Measurements from ENCODE around the gene MKNK1.

Gene MKNK1

DNA sequence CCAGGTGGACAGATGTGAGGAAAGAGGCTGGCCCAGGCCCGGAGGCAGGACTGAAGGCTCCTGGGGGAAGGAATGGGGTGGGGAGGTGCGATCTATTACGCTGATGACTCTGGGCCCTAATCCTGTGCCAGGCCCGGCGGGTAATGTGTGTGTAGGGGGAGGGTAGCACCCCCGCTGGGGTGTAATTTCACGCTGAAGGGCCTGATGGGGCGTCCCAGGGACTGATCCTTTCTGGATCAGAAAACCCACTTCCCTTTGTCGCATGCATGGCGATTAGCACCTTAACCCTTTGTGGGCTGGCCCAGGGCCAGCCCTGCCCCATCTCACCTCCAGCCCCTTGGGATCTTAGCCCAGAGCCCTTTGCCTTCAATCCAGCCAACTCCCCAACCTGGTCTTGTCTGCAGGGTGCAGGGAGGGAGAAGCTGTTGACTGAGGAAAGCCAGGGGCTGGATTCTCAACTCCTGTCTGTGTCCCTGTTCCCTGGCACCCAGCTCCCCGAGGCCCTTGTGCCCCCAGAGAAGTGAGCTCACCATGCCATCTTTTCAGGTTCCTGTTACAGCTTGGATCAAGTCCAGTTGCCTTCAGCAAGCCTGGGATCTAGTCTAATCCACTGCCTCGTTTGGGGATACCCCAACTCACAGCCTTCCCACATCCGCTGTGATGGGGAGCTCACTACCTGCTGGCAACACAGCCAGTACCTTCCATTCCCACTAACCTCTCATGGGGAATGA is 78.7 kb downstream of the MKNK1 start:
- H3K79me2 ChIP-seq (ENCODE audit: control insufficient read depth, low read length): no peaks in the 10 kb centered on the region
- no peak overlapping the region for H3K4me2 ChIP-seq (ENCODE audit: low read length)
- no peaks in the 10 kb centered on the region for H4K20me1 ChIP-seq (ENCODE audit: control insufficient read depth, insufficient read depth, low read depth, low read length)
- no peaks in the 10 kb centered on the region for H3F3A ChIP-seq (ENCODE audit: control insufficient read depth, insufficient read depth)
- no peaks in the 10 kb centered on the region for H3K4me1 ChIP-seq (ENCODE audit: control insufficient read depth, low read length)
- H3K9me2 ChIP-seq (replicated peaks; ENCODE audit: control insufficient read depth, low read length): no peaks in the 10 kb centered on the region
- no peak overlapping the region for H3K27ac ChIP-seq (ENCODE audit: low read depth, low read length)
- no peak for TF ChIP-seq EZH2phosphoT487 (IDR thresholded peaks at IDR 0.05; ENCODE audit: borderline replicate concordance, low read length)
- TF ChIP-seq, protein P1, sequence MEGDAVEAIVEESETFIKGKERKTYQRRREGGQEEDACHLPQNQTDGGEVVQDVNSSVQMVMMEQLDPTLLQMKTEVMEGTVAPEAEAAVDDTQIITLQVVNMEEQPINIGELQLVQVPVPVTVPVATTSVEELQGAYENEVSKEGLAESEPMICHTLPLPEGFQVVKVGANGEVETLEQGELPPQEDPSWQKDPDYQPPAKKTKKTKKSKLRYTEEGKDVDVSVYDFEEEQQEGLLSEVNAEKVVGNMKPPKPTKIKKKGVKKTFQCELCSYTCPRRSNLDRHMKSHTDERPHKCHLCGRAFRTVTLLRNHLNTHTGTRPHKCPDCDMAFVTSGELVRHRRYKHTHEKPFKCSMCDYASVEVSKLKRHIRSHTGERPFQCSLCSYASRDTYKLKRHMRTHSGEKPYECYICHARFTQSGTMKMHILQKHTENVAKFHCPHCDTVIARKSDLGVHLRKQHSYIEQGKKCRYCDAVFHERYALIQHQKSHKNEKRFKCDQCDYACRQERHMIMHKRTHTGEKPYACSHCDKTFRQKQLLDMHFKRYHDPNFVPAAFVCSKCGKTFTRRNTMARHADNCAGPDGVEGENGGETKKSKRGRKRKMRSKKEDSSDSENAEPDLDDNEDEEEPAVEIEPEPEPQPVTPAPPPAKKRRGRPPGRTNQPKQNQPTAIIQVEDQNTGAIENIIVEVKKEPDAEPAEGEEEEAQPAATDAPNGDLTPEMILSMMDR (IDR thresholded peaks at IDR 0.05; ENCODE audit: low read depth, low read length, poor library complexity, severe bottlenecking): no peak
- H3K9me3 ChIP-seq (ENCODE audit: control insufficient read depth, insufficient read depth, low read length): no peaks in the 10 kb centered on the region
- peaks cover 71% of the 10 kb centered on the region for H3K27me3 ChIP-seq (ENCODE audit: control insufficient read depth, low read length)
- H3K36me3 ChIP-seq (ENCODE audit: control insufficient read depth, low read length): no peaks in the 10 kb centered on the region
- no peak overlapping the region for H3K4me3 ChIP-seq (ENCODE audit: low read length)

DNA sequence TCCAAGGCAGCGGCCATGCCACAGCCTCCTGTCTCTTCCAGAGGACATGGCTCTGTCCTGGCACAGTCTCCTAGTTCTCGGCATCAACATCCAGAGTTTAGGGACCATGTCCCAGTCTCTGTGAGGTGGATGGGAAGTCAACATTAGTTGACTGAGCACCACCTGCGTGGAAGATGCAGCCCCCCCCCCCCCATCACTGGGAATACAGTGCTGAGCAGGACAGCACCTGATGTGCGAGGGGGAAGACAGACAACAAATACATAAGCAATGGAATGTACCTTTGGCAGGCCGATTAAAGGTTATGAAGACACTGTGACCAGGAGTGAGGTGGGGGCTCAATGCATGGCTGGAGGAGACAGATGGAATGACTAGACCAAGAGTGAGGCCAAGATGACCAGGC is 79.2 kb downstream of the MKNK1 start:
- no peak for TF ChIP-seq EZH2phosphoT487 (IDR thresholded peaks at IDR 0.05; ENCODE audit: borderline replicate concordance, low read length)
- TF ChIP-seq, protein P1 (IDR thresholded peaks at IDR 0.05; ENCODE audit: low read depth, low read length, poor library complexity, severe bottlenecking): no peak

DNA sequence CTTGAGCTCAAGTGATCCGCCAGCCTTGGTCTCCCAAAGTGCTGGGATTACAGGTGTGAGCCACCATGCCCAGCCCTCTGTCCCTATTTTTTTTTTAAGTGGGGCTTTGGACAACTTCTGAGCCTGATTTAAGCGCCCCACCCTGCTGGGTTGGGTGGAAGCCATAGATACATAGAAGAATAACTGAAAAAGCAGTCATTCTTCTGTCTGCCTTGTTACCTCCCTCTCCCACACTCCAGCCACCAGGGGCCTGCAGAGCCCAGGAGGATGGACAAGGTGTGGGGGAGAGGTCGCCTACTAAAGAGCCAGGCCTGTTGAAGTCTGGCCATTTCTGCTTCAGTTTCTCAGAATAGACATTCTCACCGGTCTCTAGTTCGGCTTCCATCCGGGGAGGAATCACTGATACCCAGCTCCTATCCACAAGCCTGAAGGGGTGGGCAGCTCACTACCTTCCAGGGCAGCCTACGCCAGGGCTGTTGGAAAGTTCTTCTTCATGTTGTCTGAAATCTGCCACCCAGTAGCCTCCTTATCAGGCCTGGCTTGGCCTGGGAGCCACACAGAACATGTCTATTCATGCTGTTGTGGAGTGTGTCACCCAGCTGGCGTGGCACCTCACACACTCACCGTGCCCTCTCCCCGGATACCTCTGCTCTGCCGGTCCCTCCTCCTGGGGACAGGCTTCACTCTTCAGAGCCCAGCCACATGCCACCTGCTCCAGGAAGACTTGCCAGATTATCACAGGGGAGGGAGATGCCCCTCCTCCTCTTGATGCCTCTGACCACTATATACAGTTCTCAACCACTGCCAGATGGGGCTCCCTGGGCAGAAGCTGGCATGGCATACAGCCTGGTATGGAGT is 80.3 kb downstream of the MKNK1 start:
- Histone ChIP-seq H3K4me1 (ENCODE audit: control insufficient read depth, low read length) (no peaks in the 10 kb centered on the region), H3K27me3 (ENCODE audit: control insufficient read depth, low read length) (peaks cover 67% of the 10 kb centered on the region)

More for the DNA sequence above, 79.2 kb downstream of the MKNK1 start:
- no peaks in the 10 kb centered on the region for H3F3A ChIP-seq (ENCODE audit: control insufficient read depth, insufficient read depth)
- no peaks in the 10 kb centered on the region for H3K36me3 ChIP-seq (ENCODE audit: control insufficient read depth, low read length)
- H3K4me1 ChIP-seq (ENCODE audit: control insufficient read depth, low read length): no peaks in the 10 kb centered on the region
- H3K4me2 ChIP-seq (ENCODE audit: low read length): no peak overlapping the region
- H3K27me3 ChIP-seq (ENCODE audit: control insufficient read depth, low read length): peaks cover 69% of the 10 kb centered on the region
- no peaks in the 10 kb centered on the region for H4K20me1 ChIP-seq (ENCODE audit: control insufficient read depth, insufficient read depth, low read depth, low read length)
- H3K9me2 ChIP-seq (replicated peaks; ENCODE audit: control insufficient read depth, low read length): no peaks in the 10 kb centered on the region
- H3K27ac ChIP-seq (ENCODE audit: low read depth, low read length): no peak overlapping the region
- no peaks in the 10 kb centered on the region for H3K79me2 ChIP-seq (ENCODE audit: control insufficient read depth, low read length)
- H3K9me3 ChIP-seq (ENCODE audit: control insufficient read depth, insufficient read depth, low read length): no peaks in the 10 kb centered on the region
- no peak overlapping the region for H3K4me3 ChIP-seq (ENCODE audit: low read length)

More for the DNA sequence above, 80.3 kb downstream of the MKNK1 start:
- Histone ChIP-seq H3K79me2 (ENCODE audit: control insufficient read depth, low read length) (no peaks in the 10 kb centered on the region), H3K4me2 (ENCODE audit: low read length) (no peak overlapping the region), H3K4me3 (ENCODE audit: low read length) (no peak overlapping the region), H3K36me3 (ENCODE audit: control insufficient read depth, low read length) (no peaks in the 10 kb centered on the region), H4K20me1 (ENCODE audit: control insufficient read depth, insufficient read depth, low read depth, low read length) (no peaks in the 10 kb centered on the region), H3K9me3 (ENCODE audit: control insufficient read depth, insufficient read depth, low read length) (no peaks in the 10 kb centered on the region), H3F3A (ENCODE audit: control insufficient read depth, insufficient read depth) (no peaks in the 10 kb centered on the region), H3K9me2 (replicated peaks; ENCODE audit: control insufficient read depth, low read length) (no peaks in the 10 kb centered on the region), H3K27ac (ENCODE audit: low read depth, low read length) (no peak overlapping the region)
- TF ChIP-seq, protein P1 (IDR thresholded peaks at IDR 0.05; ENCODE audit: low read depth, low read length, poor library complexity, severe bottlenecking): no peak
- TF ChIP-seq EZH2phosphoT487 (IDR thresholded peaks at IDR 0.05; ENCODE audit: borderline replicate concordance, low read length): no peak

Measured in DOHH2 (cell line).